Measurements from ENCODE around the gene PRKX. TPM values are rescaled to one million over a fixed set of nuclear protein-coding genes. Genes with fewer than 3 reads are reported as not detected.

The PRKX gene
- total RNA-seq, 6 donors from 2014 or later, result 10.0 to 43.7 (median 19.6) TPM

- H3K4me1 ChIP-seq, result no peaks in the 10 kb centered on the region
- no peaks in the 10 kb centered on the region for H3K27me3 ChIP-seq
- H3K4me3 ChIP-seq, result no peak overlapping the region
- H3K36me3 ChIP-seq, result no peaks in the 10 kb centered on the region
- ATAC-seq (ENCODE audit: low FRiP score in 2 of 2) (no peak), DNase-seq (no peak)
- no peaks in the 10 kb centered on the region for H3K9me3 ChIP-seq
- no peak overlapping the region for H3K27ac ChIP-seq
- 78 to 87% methylated on average over 7 of the region's 7 CpGs for whole genome bisulfite sequencing, 2 donors
- TF ChIP-seq, protein P1, sequence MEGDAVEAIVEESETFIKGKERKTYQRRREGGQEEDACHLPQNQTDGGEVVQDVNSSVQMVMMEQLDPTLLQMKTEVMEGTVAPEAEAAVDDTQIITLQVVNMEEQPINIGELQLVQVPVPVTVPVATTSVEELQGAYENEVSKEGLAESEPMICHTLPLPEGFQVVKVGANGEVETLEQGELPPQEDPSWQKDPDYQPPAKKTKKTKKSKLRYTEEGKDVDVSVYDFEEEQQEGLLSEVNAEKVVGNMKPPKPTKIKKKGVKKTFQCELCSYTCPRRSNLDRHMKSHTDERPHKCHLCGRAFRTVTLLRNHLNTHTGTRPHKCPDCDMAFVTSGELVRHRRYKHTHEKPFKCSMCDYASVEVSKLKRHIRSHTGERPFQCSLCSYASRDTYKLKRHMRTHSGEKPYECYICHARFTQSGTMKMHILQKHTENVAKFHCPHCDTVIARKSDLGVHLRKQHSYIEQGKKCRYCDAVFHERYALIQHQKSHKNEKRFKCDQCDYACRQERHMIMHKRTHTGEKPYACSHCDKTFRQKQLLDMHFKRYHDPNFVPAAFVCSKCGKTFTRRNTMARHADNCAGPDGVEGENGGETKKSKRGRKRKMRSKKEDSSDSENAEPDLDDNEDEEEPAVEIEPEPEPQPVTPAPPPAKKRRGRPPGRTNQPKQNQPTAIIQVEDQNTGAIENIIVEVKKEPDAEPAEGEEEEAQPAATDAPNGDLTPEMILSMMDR (IDR thresholded peaks at IDR 0.05), result no peak
- TF ChIP-seq EP300 (IDR thresholded peaks at IDR 0.05), result no peak
- TF ChIP-seq POLR2A (IDR thresholded peaks at IDR 0.05), result no peak
- no peak for TF ChIP-seq POLR2AphosphoS5 (IDR thresholded peaks at IDR 0.05)
Observed at GRCh38 chrX:3599802-3600430, 113.5 kb downstream of the PRKX start.

DNA sequence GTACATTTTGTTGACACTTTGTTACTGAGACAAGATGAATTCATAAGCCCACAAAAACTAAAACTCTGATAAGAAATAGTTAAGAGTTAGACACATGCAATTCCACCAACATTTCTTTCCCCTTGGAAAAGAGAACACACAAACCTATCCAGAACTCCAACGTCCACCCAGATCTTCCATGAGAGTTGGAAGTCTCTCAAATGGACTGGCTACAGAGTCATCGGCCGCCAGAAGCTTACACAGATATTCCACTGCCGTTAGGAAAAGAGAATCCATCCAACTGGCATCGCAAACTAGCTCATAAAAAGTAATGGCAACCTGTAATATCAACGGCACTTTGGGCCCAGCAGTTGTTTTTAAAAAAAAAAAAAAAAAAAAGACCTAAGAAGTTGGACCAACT lies 114.7 kb downstream of the PRKX start:
- H3K27me3 ChIP-seq, result no peaks in the 10 kb centered on the region
- H3K27ac ChIP-seq, result no peak overlapping the region
- 92 to 94% methylated on average over 6 of the region's 6 CpGs for WGBS, 2 donors
- TF ChIP-seq POLR2A (IDR thresholded peaks at IDR 0.05) (no peak), POLR2AphosphoS5 (IDR thresholded peaks at IDR 0.05) (no peak), EP300 (IDR thresholded peaks at IDR 0.05) (no peak)
- TF ChIP-seq, protein P1 (IDR thresholded peaks at IDR 0.05), result no peak
- no peaks in the 10 kb centered on the region for H3K9me3 ChIP-seq
- no peaks in the 10 kb centered on the region for H3K4me1 ChIP-seq
- H3K36me3 ChIP-seq, result no peaks in the 10 kb centered on the region
- H3K4me3 ChIP-seq, result no peak overlapping the region
- no peak for ATAC-seq (ENCODE audit: low FRiP score in 2 of 2)
- no peak for DNase-seq

GRCh38 chrX:3598046-3598605 lies 115.3 kb downstream of the PRKX start:
- Histone ChIP-seq H3K27ac (no peak overlapping the region), H3K36me3 (no peaks in the 10 kb centered on the region), H3K4me1 (no peaks in the 10 kb centered on the region), H3K4me3 (no peak overlapping the region), H3K9me3 (no peaks in the 10 kb centered on the region), H3K27me3 (no peaks in the 10 kb centered on the region)
- DNase-seq, result no peak
- TF ChIP-seq EP300 (IDR thresholded peaks at IDR 0.05) (no peak), POLR2AphosphoS5 (IDR thresholded peaks at IDR 0.05) (no peak), POLR2A (IDR thresholded peaks at IDR 0.05) (no peak)
- TF ChIP-seq, protein P1 (IDR thresholded peaks at IDR 0.05), result no peak
- WGBS, 2 donors, result 98% methylated on average over 3 of the region's 3 CpGs; no CpG with 5 or more reads in 1 of the 2 donors
- no peak for ATAC-seq (ENCODE audit: low FRiP score in 2 of 2)

- Histone ChIP-seq H3K4me3 (no peak overlapping the region), H3K27ac (no peak overlapping the region), H3K36me3 (no peaks in the 10 kb centered on the region), H3K27me3 (no peaks in the 10 kb centered on the region), H3K4me1 (no peaks in the 10 kb centered on the region), H3K9me3 (no peaks in the 10 kb centered on the region)
- ATAC-seq (ENCODE audit: low FRiP score in 2 of 2) (no peak), DNase-seq (no peak)
- 33 to 67% methylated on average over 4 to 12 of the region's 12 CpGs for WGBS, 2 donors
- no peak for TF ChIP-seq POLR2A (IDR thresholded peaks at IDR 0.05)
- TF ChIP-seq POLR2AphosphoS5 (IDR thresholded peaks at IDR 0.05), result no peak
- no peak for TF ChIP-seq EP300 (IDR thresholded peaks at IDR 0.05)
- TF ChIP-seq, protein P1 (IDR thresholded peaks at IDR 0.05), result no peak
Observed at GRCh38 chrX:3592184-3592583, 121.3 kb downstream of the PRKX start.

- Histone ChIP-seq H3K27me3 (no peaks in the 10 kb centered on the region), H3K27ac (no peak overlapping the region), H3K4me1 (no peaks in the 10 kb centered on the region), H3K4me3 (no peak overlapping the region), H3K9me3 (no peaks in the 10 kb centered on the region), H3K36me3 (no peaks in the 10 kb centered on the region)
- ATAC-seq (ENCODE audit: low FRiP score in 2 of 2) (no peak), DNase-seq (no peak)
- TF ChIP-seq POLR2AphosphoS5 (IDR thresholded peaks at IDR 0.05), result no peak
- WGBS, 2 donors, result 67 to 78% methylated on average over 8 of the region's 8 CpGs
Observed at GRCh38 chrX:3589474-3589873, 124.0 kb downstream of the PRKX start.

Measured in upper lobe of left lung (tissue), 6 donors.